GM19193 (cell line): Measurements from ENCODE around the gene FRMPD4.

ENCODE experiments used
- POLR2A ChIP-seq: IDR thresholded peaks from 4 replicates; pipeline ENCODE4 v1.6.1; 2011; ENCODE audit not compliant: insufficient read depth, insufficient read length; ENCODE audit errors: extremely low read depth

FRMPD4 gene

DNA sequence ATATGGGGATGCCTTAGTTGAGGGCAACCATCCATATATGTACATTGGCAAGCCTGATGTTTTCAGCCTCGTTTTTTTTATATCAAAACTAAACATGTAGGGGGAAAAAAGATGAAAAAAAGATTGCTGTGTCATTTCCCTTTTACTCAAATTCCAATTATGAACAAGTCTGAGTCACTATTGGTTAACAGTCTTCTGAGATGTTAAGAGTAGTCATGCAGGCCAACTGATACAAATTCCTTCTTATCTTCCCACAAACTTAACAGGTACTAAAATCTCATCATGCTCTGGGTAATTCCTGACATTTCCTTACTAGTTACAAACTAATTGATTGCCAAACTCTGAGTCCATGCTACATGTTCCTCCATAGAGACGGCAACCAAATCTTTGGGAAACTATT lies 222.1 kb downstream of the FRMPD4 start:
- no peak for TF ChIP-seq POLR2A

DNA sequence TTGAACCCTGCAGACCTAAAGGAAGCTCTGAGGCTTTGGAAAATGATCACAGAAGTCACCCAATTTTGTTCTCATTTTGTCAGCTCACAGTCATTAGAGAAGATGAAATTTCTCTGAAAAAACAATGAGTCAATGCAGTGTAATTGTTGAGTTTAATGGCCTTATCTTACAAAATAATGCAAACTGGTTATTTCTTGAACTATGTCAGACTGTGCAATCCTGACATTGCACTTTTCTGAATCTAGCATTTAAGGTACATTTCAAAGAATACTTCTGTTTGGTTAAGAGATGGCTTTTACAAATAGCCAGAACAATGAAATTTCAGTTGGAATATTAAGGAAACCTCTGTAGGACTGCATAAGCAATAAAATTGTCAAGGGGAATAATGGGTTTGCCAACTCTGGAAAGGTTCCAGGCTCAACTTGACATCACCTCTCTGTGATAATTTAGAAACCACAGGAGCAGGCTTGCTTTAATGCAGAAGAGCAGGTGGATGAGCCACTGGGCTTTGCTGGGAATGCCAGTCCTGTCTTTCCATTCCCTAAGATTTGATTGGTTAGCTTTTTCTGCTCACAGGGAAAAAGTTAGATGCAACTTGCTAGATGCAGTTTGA lies 222.8 kb downstream of the FRMPD4 start:
- TF ChIP-seq POLR2A = no peak

DNA sequence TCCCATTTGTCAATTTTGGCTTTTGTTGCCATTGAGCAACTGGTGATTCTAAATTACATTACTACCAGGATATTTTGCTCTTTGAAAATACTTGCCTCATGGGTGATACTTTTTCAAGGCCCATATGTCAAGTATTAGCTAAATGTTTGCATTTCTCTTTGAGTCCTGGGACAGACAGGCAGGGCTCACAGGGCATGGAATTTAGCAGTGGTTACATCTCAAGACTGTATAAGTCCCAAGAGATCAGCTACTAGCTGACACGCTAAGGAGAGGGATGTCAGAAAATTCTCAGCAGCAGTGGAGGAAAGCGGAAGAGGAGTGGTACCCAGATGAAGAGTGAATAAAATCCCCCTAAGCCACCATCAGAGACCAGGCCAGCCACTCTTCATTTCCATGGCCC lies 224.9 kb downstream of the FRMPD4 start:
- no peak for TF ChIP-seq POLR2A

DNA sequence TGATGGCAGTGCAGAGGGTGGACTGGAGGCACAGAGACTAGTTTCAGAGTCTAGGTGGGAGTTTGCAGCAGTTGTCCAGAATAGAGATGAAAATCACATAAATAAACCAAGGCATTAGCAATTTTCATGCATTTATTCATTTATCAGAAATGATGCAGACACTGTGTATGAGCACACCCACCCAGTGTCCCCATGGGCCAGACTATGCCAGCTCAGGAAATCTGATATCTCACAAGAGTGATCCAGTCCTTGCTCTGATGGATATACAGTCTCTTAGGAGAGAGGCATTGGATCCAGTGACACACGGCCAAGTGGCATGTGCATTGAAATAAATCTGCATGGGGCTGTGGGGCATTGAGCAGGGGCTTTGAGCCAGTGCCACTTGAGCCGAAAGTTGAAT lies 228.2 kb downstream of the FRMPD4 start:
- TF ChIP-seq POLR2A = no peak

DNA sequence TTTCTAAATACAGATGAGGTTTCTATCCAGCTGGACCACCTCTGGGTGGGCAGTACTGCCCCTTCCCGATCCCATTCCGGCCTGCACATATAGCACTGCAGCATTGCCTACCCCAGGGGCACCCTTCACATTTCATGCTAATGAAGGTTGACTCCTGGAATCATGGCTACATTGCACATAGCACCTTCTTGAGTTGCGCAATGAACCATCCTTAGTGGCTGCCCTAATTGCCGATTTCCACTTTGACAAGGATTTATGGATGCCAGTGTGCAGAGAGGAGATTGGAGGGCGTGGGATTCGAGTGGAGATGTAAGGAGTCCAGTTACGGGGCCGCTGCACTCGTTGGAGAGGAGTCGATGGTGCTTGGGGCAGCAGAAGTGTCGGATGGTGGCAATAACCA lies 229.0 kb downstream of the FRMPD4 start:
- no peak for TF ChIP-seq POLR2A

DNA sequence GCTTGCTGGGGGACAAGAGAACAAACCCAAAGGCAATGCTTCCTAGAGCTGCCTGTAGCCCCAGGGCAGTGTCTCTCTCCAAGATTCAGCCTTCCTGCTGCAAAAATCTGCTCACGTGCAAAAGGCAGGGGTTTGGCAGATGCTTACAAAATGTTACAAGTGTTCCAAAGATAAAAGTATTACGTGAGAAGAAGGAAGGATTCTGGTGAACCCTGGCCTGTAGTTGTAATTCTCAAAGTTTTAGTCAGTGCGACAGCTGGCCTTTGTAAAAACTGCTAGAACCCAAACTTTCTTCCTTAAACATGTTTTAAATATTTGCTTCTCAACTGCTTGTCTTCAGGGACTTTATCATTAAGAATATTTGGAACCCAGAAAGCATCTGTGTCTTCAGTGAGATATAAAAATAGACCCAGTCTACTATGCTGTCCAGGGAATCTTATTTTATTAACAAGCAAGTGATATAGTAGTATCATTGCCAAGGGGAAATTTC lies 232.3 kb downstream of the FRMPD4 start:
- no peak for TF ChIP-seq POLR2A

DNA sequence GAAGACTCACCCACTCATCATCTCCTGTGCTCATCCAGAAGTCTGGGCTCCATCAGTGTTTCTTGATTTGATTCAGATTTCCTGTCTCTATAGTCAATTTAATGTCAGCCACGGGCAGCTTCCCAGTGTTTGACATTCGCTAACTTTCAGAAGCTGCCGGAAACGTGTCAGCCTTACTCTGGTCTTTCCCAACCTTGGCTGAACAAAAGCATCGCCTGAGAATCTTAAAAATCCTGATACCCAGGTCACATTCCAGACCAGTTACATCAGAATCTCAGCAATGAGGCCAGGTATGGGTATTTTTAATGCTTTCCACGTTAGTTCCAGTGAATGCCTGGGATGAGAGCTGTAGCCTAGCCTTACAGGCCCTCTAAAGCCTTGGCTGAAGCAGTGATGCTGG lies 233.8 kb downstream of the FRMPD4 start:
- no peak for TF ChIP-seq POLR2A

DNA sequence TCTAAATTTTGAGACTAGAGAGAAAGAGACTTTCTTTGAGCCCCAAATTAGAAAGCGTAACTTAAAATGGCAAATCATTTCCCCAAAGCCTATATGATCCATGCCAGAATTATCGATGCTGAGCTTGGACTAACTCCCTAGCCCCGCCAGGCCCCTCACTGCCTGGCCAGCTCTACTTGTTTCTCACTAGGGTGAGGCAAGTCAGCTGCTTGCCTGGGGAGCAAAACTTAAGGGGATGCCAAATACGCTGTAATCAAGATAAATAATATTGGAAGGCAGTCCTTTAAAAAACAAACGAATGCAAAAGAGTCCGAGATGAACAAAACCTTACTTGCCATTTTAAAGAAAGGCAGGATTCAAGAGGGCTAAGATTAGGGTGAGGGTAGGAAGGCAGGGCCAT lies 236.0 kb downstream of the FRMPD4 start:
- no peak for TF ChIP-seq POLR2A

DNA sequence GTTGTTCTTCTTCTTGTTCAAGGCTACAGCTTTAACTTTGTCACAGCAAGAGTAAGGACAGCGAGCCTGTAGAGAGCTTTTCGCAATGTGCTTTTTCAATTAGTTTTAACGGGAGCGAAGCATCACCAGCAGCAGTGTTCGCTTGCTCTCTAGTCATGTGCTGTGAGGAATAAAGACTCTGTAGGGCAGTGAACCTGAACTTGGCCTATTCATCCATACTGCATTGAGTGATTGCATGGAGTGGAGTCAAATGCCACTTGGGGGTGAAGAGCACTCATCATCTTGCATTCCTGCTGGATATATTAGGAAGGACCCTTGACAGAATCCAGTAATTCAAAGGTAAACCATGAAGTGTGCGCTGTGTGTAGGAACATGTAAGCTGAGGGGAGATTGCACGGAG lies 240.0 kb downstream of the FRMPD4 start:
- no peak for TF ChIP-seq POLR2A

DNA sequence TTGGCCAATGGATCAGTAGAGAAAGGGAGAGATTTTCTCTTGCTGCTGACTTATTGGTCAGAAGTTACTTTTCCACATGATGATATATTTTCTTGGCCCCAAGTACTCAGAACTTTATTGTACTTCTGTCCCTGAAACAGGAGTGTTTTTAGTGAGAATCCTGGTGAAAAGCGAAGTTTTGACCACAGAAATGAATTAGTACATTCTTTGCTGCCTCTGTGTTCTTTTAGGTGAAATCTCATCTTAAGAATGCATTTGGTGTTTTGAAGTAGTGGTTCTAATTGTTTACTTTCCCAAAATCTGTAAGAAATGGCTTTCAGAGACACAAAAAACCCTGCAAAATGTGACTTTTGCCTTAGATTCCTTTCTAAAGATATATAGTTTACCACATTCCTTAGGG lies 240.4 kb downstream of the FRMPD4 start:
- TF ChIP-seq POLR2A = no peak

DNA sequence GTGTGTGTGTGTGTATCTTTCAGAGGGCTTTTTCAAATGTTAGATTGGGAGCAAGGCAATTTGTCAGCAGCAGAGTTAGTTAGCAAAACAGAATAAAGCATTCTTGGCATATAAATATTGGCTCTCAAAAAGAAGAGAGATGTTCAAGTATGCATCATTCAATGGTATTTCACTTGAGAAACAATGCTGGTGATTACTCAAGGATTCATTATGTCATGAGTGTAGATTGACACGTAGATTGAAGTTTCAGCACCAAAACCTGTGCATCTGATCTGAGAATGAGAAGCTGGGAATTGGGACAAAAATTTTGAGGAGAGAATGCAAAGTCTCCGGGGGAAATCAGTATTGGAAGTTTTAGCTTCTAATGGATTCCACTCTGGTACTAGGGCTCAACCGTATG lies 241.4 kb downstream of the FRMPD4 start:
- no peak for TF ChIP-seq POLR2A

DNA sequence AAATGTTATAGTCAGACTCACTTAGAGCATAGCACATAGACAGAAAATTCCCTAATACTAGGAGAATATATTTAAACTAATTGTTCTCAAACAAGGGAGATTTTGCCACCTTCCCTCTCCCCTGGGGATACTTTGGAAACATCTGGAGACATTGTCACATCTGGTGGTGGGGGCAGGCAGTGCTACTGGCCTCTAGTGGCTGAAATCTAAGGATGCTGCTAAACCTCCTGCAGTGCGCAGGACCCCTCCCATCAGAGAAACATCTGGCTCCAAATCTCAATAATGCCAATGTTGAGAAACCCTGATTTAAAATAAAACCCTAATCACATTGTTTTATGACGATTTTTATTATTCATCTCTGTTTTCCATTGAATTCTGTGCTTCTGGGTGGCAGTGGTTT lies 244.9 kb downstream of the FRMPD4 start:
- no peak for TF ChIP-seq POLR2A

DNA sequence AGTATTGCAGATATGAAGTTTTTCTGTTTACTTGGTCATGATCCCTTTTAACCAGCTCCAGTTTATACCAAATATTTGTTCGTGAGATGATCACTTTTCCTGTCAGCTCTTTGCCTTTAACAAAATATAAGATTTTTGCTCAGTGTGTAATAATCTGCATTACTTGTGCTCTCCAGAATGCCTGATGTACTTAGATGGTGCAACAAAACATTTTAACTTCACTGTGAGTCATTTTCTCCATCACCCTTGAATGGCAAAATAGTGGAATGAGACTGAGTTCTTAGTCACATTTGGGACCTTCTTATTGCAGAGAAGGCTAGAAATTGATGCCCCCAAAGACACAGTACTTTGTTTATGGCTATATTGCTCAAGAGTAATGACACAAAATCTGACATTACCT lies 252.0 kb downstream of the FRMPD4 start:
- TF ChIP-seq POLR2A = no peak

DNA sequence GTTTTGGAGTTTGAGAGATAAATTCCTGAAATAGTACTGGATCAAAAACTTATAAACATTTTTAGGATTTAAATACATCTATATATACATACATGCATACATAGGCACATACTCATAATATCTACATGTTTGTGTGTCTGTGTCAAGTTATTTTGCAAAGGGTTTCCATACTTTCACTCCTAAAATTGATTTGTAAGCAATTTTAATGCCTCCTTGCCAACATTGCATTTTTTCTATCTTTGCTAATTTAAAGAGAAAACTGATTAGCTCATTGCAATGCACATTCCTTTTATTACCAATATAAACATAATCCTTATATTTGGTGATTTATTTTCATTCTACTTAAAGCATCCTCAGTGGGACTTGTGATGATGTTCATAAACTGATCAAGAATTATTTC lies 258.3 kb downstream of the FRMPD4 start:
- TF ChIP-seq POLR2A = no peak

DNA sequence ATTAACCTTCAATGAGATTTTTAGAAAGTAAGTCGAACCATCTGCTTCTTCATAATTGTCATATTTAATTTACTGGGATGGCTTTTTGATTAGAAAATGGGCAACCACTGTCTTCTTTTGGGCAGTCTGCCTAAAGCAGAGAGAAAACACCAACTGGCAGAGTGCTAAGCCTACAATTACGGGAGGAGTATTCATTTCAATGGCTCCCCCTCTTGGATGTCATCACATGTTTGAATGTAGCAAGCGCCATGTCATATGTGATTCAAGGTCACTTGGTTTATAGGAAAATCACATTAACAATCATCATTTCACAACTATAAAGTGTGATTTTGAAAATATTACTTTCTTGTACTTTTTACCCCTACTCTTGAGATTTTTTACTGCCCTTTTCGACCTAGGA lies 261.9 kb downstream of the FRMPD4 start:
- TF ChIP-seq POLR2A = no peak

DNA sequence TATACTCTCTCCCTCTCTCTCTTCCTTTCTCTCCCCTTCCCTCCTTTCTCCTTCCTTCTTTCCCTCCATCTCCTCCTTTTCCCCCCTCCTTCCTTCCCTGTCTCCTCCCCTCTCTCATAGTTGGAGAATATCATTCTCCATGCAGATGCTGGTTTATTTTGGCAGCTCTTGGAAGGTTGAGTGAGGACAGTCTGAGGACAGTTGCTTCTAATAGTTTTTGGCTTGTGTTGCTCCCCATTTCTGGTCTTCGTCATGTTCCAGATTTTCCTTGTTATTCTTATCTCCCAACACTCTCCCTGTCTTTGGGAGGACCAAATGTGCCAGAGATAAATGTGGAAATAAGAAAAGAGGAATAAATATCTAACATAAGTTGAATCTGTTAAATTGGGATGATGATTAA lies 263.0 kb downstream of the FRMPD4 start:
- TF ChIP-seq POLR2A = no peak

DNA sequence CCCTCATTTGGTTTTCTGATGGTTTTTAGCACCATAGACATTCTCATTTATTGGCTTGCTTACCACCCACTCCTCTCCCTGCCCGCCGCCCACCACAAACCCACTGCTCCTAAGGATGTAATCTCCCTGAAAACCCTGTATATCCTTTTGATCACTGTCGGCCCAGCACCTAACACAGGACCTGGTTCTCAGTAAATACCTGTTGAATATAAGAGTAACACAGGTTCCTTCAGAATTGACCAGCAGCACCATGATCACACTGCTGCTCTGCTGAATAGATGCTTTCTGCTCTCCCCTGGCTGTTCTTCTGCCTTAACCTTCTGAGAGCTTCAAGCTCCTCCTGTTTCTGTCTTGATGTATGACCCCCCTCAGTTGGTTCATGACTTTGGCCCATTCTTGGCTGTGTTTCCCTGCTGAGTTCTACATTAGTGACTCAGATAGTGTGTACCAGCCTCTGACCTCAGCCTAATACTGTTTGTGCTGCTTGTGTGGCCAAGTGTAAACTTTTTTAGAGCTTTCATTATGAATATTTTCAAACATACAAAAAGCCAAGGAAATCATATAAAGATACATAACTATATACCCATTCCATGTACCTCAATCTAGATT lies 265.3 kb downstream of the FRMPD4 start:
- no peak for TF ChIP-seq POLR2A
